Prostate gland (tissue), 2 donors: ENCODE data around the gene HEXA. TPM values are rescaled to one million over a fixed set of nuclear protein-coding genes. Genes with fewer than 3 reads are reported as not detected.

Source experiments
- DNase-seq: peaks from one replicate; pipeline ENCODE4 v3.0.0-alpha.2; 2019; ENCODE audit warnings: low spot score
- H3K27ac ChIP-seq, 2 donors: fragments of 200-600 bp; sonication (generic); 2 replicates each; pipeline ENCODE4 v1.5.1; 2017 to 2019
- H3K27me3 ChIP-seq: fragments of 200-600 bp; sonication (generic); replicated peaks from 2 replicates; pipeline ENCODE4 v1.5.1; 2019; ENCODE audit not compliant: insufficient read depth
- H3K36me3 ChIP-seq, 2 donors: fragments of 200-600 bp; sonication (generic); 1 replicate in 1 of 2; 2 replicates in 1 of 2; pipeline versions ENCODE4 v1.5.1 to v1.8.1; 2017 to 2019
- H3K4me1 ChIP-seq: fragments of 200-600 bp; sonication (generic); replicated peaks from 2 replicates; pipeline ENCODE4 v1.5.1; 2019
- H3K4me3 ChIP-seq, 2 donors: fragments of 200-600 bp; sonication (generic); 2 replicates each; pipeline ENCODE4 v1.5.1; 2017 to 2019
- H3K9me3 ChIP-seq: fragments of 200-600 bp; sonication (generic); 2 replicates; pipeline ENCODE4 v1.5.1; 2017
- CTCF ChIP-seq, 4 experiments: fragments of 200-600 bp in 2 of 4; fragments of 450-650 bp in 2 of 4; sonication (generic) in 2 of 4; IDR thresholded peaks; 1 replicate in 3 of 4; 2 replicates in 1 of 4; pipeline ENCODE4 v1.5.1; 2016 to 2019; ENCODE audit warnings: antibody characterized with exemption in 4 of 4, mild to moderate bottlenecking in 2 of 4, moderate library complexity in 2 of 4
- POLR2A ChIP-seq: fragments of 450-650 bp; IDR thresholded peaks from one replicate; pipeline ENCODE4 v1.6.1; 2016; ENCODE audit warnings: antibody characterized with exemption, mild to moderate bottlenecking
- POLR2AphosphoS5 ChIP-seq: sonication (generic); formaldehyde crosslinking; IDR thresholded peaks from one replicate; pipeline ENCODE4 v1.6.1; 2017; ENCODE audit warnings: antibody characterized with exemption
- WGBS: methylation state at CpG from one replicate; pipeline ENCODE4 v1.1.5; 2018; 5-methylcytosine and 5-hydroxymethylcytosine counted together
- intact Hi-C: fragments of 100-400 bp; cut with DNase I; formaldehyde crosslinking; loops from one replicate; pipeline ENCODE4 v1.14.2; 2022
- total RNA-seq, 2 donors: library from RNA; depleted of rRNA; stranded (reverse); fragments of >200 nt; gene quantifications; one replicate each; pipeline ENCODE4 v1.1.0, GENCODE V29; 2016

The HEXA gene
- total RNA-seq, 2 donors from 2014 or later, result 78.1 to 176 TPM

- H3K4me1 ChIP-seq, result no peaks in the 10 kb centered on the region
- no peaks in the 10 kb centered on the region for H3K9me3 ChIP-seq
- no peak for TF ChIP-seq POLR2AphosphoS5
- H3K36me3 ChIP-seq, result no peaks in the 10 kb centered on the region
- no peak overlapping the region for H3K27ac ChIP-seq
- H3K27me3 ChIP-seq, result no peaks in the 10 kb centered on the region
- no peak overlapping the region for H3K4me3 ChIP-seq
- intact Hi-C loops, result loop anchor here (5.0 to 10.0 kb wide), 2 partner anchors 63 to 95 kb away; partner anchors contain the start of gene ARIH1
- DNase-seq, result no peak
- 74% methylated on average over 1 of the region's 1 CpG for WGBS
Observed at GRCh38 chr15:72377331-72377730, 1.5 kb upstream of the HEXA start.

GRCh38 chr15:72375501-72375845 is 341 bp downstream of the HEXA start:
- Histone ChIP-seq H3K36me3 (no peaks in the 10 kb centered on the region), H3K4me1 (no peaks in the 10 kb centered on the region), H3K27me3 (no peaks in the 10 kb centered on the region), H3K27ac (peak overlapping the region; percentile 84 to 88), H3K4me3 (peak overlapping the region; percentile 59 to 85), H3K9me3 (no peaks in the 10 kb centered on the region)
- WGBS, result 2% methylated on average over 17 of the region's 17 CpGs
- peak; percentile 41 for DNase-seq
- intact Hi-C loops, result loop anchor here (2.0 to 10.0 kb wide), 3 partner anchors 61 to 103 kb away; partner anchors contain the start of genes ARIH1 and PARP6
- TF ChIP-seq CTCF (IDR thresholded peaks at IDR 0.05) (no peak), POLR2AphosphoS5 (no peak), POLR2A (no peak)

GRCh38 chr15:72372361-72372760 is 3.5 kb downstream of the HEXA start:
- intact Hi-C loops, result loop anchor here (10.0 kb wide), 1 partner anchor 58 kb away; no protein-coding TSS in a partner anchor
- H3K4me1 ChIP-seq, result peaks cover 3% of the 10 kb centered on the region
- H3K4me3 ChIP-seq, result no peak overlapping the region
- TF ChIP-seq POLR2AphosphoS5, result no peak
- no peak for TF ChIP-seq CTCF (IDR thresholded peaks at IDR 0.05)
- no peak for TF ChIP-seq POLR2A
- no peak for DNase-seq
- no peaks in the 10 kb centered on the region for H3K9me3 ChIP-seq
- no peaks in the 10 kb centered on the region for H3K36me3 ChIP-seq
- H3K27me3 ChIP-seq, result no peaks in the 10 kb centered on the region
- H3K27ac ChIP-seq, result no peak overlapping the region

GRCh38 chr15:72369964-72370363 is 5.8 kb downstream of the HEXA start:
- Histone ChIP-seq H3K4me1 (peaks cover 3% of the 10 kb centered on the region), H3K27me3 (no peaks in the 10 kb centered on the region), H3K27ac (no peak overlapping the region), H3K9me3 (no peaks in the 10 kb centered on the region), H3K4me3 (no peak overlapping the region), H3K36me3 (no peaks in the 10 kb centered on the region)
- TF ChIP-seq CTCF (IDR thresholded peaks at IDR 0.05) (no peak), POLR2AphosphoS5 (no peak), POLR2A (no peak)
- no peak for DNase-seq
- intact Hi-C loops, result loop anchor here (10.0 kb wide), 1 partner anchor 55 kb away; no protein-coding TSS in a partner anchor
- WGBS, result 88% methylated on average over 1 of the region's 1 CpG

- H3K9me3 ChIP-seq, result no peaks in the 10 kb centered on the region
- no peaks in the 10 kb centered on the region for H3K36me3 ChIP-seq
- peak overlapping the region in 1 of 2 donors; percentile 3 for H3K27ac ChIP-seq
- H3K4me1 ChIP-seq, result peaks cover 3% of the 10 kb centered on the region
- 74% methylated on average over 2 of the region's 2 CpGs for WGBS
- TF ChIP-seq CTCF (IDR thresholded peaks at IDR 0.05) (no peak), POLR2AphosphoS5 (peak; percentile 26), POLR2A (no peak)
- H3K27me3 ChIP-seq, result no peaks in the 10 kb centered on the region
- no peak overlapping the region for H3K4me3 ChIP-seq
- intact Hi-C loops, result no loop called here
- DNase-seq, result peak; percentile 37
Observed at GRCh38 chr15:72368899-72369298, 6.9 kb downstream of the HEXA start.
